ENCODE measurements around the gene BMP8B.
A peak's percentile ranks its signal among the peaks of the same experiment; 100 is the strongest.

BMP8B gene

GRCh38 chr1:39729842-39730241 is 58.8 kb downstream of the BMP8B start:
- H3K4me3 ChIP-seq (ENCODE audit: low read length) = no peak overlapping the region
- TF ChIP-seq CTCF (IDR thresholded peaks at IDR 0.05; ENCODE audit: insufficient read depth, low read depth, low read length, missing control alignments) = no peak
- DNase-seq (ENCODE audit: low read depth) = no peak

GRCh38 chr1:39729030-39729429 is 59.6 kb downstream of the BMP8B start:
- H3K4me3 ChIP-seq (ENCODE audit: low read length) = no peak overlapping the region
- no peak for TF ChIP-seq CTCF (IDR thresholded peaks at IDR 0.05; ENCODE audit: insufficient read depth, low read depth, low read length, missing control alignments)
- DNase-seq (ENCODE audit: low read depth) = peak; percentile 36

- H3K4me3 ChIP-seq (ENCODE audit: low read length) = no peak overlapping the region
- no peak for DNase-seq (ENCODE audit: low read depth)
- no peak for TF ChIP-seq CTCF (IDR thresholded peaks at IDR 0.05; ENCODE audit: insufficient read depth, low read depth, low read length, missing control alignments)
Measured at GRCh38 chr1:39727932-39728317, 60.7 kb downstream of the BMP8B start.

- no peak for DNase-seq (ENCODE audit: low read depth)
- no peak overlapping the region for H3K4me3 ChIP-seq (ENCODE audit: low read length)
- TF ChIP-seq CTCF (IDR thresholded peaks at IDR 0.05; ENCODE audit: insufficient read depth, low read depth, low read length, missing control alignments) = no peak
Measured at GRCh38 chr1:39727221-39727931, 61.3 kb downstream of the BMP8B start.

GRCh38 chr1:39726600-39726999 is 62.1 kb downstream of the BMP8B start:
- DNase-seq (ENCODE audit: low read depth) = no peak
- H3K4me3 ChIP-seq (ENCODE audit: low read length) = no peak overlapping the region
- TF ChIP-seq CTCF (IDR thresholded peaks at IDR 0.05; ENCODE audit: insufficient read depth, low read depth, low read length, missing control alignments) = no peak

- H3K4me3 ChIP-seq (ENCODE audit: low read length) = no peak overlapping the region
- TF ChIP-seq CTCF (IDR thresholded peaks at IDR 0.05; ENCODE audit: insufficient read depth, low read depth, low read length, missing control alignments) = no peak
- DNase-seq (ENCODE audit: low read depth) = peak; percentile 94
Measured at GRCh38 chr1:39722495-39722894, 66.2 kb downstream of the BMP8B start.

- H3K4me3 ChIP-seq (ENCODE audit: low read length) = no peak overlapping the region
- no peak for TF ChIP-seq CTCF (IDR thresholded peaks at IDR 0.05; ENCODE audit: insufficient read depth, low read depth, low read length, missing control alignments)
- DNase-seq (ENCODE audit: low read depth) = no peak
Measured at GRCh38 chr1:39721664-39722063, 67.0 kb downstream of the BMP8B start.

Measured in epithelial cell of esophagus (primary cell).